GM19324 (cell line): Measurements from ENCODE around the gene CCDC154.

Experiments used
- ATAC-seq: cut with Tn5 transposase; IDR thresholded peaks from one replicate; pipeline ENCODE4 v1.9.1; 2021; ENCODE audit warnings: mild to moderate bottlenecking, moderate library complexity; ENCODE audit not compliant: unreplicated experiment, low FRiP score

The CCDC154 gene

GRCh38 chr16:1438229-1439057 is 5.9 kb downstream of the CCDC154 start:
- ATAC-seq: no peak

- no peak for ATAC-seq
Observed at GRCh38 chr16:1437606-1438005, 6.8 kb downstream of the CCDC154 start.

- no peak for ATAC-seq
Observed at GRCh38 chr16:1436731-1437355, 7.5 kb downstream of the CCDC154 start.

DNA sequence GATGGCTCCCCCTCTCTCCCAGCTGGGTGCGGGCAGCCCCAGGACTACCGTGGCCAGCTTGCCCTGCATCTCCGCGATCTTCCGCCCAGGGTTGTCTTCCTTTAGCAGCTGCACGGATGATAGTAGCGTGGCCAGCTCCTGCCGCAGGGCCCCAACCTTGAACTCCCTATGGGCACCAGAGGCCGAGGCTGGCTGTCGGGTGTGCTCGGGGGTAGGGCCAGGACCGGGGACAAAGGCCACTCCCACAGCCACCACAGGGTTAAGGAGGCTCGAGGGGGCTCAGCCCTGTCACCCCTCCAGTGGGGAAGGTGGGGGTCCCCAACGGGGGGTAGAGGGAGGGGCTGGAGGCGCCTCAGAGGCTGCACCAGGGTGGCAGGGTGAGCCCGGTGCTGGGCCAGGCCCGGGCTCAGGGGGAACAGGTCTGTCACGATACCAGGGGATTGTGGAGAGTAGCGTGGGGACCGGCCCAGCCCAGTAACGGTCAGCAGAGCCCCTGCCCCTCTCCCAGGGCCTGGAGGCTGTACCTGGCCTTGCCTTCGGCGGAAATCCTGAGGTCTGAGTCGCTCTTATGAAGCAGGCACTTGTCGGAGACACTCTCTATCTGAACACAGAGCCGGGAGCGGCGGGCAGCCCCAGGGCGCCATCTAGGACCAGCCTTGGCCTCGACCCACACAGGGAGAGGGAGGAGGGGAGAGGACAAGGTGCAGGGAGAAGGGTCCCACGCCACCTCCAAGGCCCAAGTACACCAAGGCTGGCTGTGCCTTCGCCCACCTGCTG is 8.2 kb downstream of the CCDC154 start:
- ATAC-seq: no peak

DNA sequence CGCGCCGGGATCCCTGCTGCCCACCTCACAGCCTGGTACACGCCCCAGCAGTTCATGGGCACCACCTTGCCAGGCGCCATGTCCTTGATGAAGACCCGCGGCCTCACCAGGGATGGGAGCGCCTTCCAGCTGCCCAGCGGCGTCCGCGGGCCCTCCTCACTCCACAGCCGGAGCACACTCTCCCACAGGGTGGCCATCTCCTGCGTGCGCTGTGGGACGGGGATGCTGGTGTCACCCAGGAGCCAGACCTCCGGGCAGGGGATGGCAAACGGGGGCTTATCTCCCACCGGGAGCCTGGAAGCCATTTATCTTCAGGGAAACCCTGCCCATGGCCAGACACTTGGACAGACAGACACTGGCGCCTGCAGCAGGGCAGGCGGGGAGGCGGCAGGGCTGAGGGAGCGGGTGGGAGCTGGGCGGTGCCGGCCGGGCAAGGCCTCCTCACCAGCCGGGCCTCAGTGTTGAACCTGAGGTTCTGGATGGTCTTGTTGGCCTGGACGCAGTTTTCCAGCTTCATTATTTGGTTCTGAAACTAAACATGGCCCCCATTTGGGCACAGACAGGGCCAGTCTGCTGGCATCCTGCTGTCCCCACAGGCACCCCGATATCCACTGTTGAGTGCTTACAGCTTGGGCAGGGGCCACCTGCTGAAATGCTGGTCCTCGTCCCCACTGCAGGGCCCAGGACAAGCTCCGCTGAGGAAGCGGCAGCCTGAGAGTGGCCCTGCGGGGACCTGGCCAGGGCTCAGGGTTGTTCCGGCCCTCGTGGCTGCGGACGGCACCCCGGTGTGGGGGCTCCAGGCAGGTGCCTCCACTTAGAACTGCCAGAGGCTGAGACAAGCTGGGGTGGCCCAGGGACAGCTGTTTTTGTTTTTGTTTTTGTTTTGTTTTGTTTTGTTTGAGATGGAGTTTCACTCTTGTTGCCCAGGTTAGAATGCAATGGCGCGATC is 9.4 kb downstream of the CCDC154 start:
- ATAC-seq: no peak

GRCh38 chr16:1433756-1434155 is 10.6 kb downstream of the CCDC154 start:
- ATAC-seq: no peak

DNA sequence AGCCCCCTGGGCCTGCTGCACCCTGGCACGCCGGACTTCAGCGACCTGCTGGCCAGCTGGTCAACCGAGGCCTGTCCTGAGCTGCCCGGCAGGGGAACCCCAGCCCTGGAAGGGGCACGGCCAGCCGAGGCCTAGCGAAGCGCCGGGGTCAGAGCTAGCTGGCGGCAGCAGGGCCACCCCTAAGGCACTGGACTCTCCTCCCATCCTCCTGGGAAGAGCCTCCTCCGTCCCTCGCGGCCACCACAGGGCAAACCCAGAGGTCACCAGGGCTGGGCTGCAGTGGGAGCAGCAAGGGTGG is 11.1 kb downstream of the CCDC154 start:
- no peak for ATAC-seq

DNA sequence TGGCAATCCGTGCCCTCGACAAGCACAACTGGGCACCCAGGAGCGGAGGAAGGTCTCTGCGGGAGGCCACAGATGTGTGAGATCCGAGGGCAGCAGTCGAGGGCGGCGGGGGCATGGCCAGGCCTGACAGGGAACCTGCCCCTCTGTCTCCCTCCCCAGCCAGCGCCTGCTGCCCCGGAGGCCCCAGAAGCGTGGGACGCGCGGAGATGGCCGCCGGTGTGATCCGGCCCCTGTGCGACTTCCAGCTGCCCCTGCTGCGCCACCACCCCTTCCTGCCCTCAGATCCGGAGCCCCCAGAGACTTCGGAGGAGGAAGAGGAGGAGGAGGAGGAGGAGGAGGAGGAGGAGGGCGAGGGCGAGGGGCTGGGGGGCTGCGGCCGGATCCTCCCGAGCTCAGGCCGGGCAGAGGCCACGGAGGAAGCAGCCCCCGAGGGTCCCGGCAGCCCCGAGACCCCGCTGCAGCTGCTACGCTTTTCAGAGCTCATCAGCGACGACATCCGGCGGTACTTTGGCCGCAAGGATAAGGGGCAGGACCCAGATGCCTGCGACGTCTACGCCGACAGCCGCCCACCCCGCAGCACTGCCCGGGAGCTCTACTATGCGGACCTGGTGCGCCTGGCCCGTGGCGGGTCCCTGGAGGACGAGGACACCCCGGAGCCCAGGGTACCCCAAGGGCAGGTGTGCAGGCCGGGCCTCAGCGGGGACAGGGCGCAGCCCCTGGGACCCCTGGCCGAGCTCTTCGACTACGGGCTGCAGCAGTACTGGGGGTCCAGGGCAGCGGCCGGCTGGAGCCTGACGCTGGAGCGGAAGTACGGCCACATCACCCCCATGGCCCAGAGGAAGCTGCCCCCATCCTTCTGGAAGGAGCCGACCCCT is 11.7 kb downstream of the CCDC154 start:
- ATAC-seq: no peak

DNA sequence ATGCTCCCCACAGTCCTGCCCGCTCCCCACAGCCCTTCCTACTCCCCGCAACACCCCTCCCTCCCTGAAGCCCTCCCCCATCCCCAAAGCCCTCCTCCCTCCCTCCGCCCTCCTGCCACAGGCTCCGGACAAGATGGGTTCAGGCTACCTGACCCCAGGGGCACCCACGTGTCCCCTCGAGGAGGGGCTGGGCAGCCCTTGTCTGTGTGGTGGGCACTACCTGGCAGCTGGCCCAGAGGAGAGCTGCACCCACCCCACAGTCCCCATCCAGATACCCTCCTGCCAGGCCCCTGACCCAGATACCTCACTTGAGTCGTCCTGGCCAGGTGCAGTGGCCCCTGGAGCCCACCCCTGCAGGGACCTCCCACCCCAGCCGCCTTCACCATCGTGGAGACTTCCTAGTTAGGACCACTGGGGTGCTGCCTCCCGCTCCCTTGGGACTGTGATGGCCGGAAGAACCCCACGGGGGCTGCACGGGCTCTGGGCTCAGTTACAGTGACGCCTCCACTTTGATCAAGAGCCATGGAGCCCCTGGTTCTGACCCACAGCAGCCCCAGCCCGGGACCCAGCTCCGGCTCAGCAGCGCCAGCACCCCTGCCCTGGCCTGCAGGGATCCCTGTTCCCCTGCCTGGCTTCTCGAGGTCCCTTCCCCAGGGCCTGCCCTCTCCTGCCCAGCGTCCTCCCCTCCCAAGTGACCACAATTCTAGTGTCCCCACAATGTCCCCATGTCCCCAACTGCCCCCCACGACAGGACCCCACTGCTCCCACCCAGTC is 12.7 kb downstream of the CCDC154 start:
- ATAC-seq: no peak

GRCh38 chr16:1430759-1431496 is 13.4 kb downstream of the CCDC154 start, which contains the start of gene PERCC1:
TSS of gene PERCC1 (plus strand) at chr16:1431078. CDS start at chr16:1432594, 1,516 bp downstream.
- ATAC-seq: no peak

DNA sequence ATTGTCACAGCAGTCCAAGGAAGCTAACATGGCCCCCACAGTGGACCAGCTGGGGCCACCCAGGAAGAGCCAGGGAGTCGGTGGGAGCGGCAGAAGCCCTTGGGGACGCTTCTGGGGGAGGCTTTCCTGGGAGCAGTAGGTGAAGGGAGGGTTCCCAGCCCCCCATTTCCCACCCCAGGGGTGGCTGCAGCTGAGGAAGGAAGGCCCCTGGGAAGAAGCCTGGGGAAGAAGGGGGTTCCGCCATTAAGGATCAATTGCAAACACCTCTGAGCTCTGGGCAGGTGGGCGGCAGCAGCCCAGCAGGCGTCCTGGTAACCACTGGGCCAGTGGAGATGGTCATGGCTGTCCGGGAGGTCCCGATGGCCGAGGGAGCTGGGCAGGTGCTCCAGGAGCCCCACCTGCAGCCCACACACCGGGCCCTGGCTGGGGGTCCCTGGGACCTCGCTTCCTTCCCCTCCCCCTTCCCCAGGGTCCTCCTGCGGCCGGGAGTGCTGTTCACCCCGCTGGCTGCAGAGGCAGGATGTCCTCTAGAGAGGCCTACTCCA is 14.1 kb downstream of the CCDC154 start:
- ATAC-seq: no peak

GRCh38 chr16:1429631-1430030 is 14.7 kb downstream of the CCDC154 start:
- ATAC-seq: no peak

DNA sequence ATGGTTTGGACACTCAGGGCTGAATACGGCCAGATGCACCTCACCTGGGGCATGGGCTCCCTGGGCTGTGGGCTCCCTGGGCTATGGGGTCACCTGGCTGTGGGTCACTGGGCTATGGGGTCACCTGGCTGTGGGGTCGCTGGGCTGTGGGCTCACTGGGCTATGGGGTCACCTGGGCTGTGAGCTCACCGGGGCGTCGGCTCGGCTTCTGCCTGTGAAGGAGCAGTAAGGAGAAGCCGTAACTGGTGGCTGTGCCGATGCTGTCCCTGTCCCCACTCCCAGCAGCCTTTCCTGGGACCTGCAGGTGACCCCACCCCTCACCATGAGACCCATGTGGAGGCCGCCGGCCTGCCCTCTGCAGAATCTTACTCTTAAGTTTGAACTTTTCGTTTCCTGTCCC is 15.3 kb downstream of the CCDC154 start:
- ATAC-seq: no peak

DNA sequence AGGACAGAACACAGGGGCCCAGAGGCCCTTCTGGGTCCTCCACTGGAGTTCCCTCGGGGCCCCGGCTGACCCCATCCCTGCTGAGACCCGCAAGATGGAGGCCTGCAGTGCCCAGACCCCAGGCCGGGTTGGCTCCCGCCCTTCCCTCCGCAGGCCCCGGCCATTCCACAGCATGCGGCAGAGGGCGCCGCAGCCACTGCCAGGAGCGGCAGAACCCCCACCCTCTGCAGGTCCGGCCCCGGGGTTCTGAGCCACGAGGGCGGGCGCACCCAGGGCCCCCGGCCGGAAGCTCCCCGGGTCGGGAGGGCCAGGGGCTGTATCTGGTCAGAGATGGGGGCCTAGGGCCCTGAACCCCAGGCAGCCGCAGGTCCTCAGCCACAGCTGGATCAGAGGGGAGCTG is 15.8 kb downstream of the CCDC154 start:
- ATAC-seq: no peak

DNA sequence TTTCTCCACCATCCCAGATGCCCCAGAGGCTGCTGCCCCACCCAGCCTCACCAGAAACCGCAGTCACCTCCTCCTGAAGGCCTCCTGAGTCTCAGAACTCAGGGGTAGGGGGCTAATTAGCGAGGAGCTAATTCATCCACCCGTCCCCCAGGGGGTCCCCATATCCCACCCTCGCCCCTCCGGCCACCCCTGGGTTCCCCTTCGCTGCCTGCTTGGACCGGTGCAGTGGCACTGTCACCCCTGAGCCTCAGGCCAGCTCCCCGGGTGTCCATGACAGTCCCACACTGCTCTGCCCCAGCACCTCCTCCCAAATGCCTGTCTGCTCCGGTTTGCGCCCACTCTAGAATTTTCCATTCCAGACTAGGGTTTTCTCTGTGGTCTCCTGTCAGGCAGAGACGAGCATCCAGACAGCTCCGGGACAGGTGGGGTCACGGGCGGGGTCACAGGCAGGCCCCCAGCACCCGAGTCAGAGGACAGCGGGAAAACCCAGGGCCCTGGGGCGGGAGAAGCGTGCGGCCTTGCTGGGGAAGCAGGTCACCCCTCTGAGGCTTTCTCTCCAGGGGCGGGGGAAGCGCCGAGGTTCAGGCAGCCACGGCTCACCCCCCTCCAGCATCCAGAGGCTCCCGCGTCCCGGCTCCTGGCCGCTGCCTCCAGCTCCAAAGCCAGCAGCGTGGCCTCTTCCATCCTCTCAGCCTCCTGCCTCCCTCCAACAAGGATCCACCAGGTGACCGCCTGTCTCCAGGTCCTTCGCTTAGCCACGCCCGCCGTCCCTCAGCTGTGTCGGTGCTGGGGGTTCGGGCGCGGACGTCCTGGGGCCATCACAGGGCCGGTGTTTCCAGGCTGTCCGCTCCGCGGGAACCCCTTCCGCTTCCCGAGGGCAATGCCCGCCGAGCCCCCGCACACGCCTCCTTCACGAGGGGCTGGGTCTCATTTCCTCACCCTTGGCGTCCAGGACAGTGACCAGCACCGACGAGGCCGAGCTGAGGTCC is 16.6 kb downstream of the CCDC154 start:
- no peak for ATAC-seq

DNA sequence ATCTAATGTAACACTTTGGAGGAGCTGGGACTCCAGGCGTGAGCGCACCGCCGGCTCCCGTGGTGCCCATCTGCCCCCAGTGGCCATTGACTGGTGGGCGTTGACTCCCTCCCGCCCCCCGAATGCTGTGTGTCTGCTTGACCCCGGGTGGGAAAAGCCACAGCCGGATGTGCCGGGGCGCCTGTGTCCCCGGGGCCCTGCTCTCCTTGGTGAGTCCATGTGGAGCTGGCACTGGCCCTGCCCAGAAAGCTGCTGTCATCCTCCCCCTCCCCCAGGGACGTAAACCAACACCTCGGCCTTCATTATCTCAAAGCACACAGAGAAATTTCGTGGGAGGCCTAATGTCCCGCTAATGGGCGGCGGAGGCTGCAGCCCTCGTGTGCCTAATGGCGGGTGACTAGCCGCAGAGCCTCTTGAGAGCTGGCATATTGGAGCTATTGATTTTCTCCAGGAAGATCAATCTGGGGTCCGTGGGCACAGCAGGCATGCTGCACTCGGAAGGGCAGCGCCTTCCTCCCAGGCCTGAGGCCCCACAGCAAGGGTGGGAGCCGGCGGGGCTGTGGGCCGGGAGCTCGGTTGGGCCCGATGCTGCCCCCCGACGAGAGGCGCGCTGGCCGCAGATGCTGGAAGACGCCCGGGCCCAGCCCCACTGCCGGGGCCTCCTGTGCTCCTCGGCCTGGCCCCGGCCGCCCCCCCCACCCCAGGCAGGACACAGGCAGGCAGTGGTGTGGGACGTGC is 17.5 kb downstream of the CCDC154 start:
- no peak for ATAC-seq
